Peyer's patch (tissue), 4 donors: ENCODE results near the gene SPINK4. TPM values are rescaled to one million over a fixed set of nuclear protein-coding genes. Genes with fewer than 3 reads are reported as not detected.

Source experiments
- DNase-seq, 3 donors: peaks; one replicate each; pipeline ENCODE4 v3.0.0-alpha.2; 2017 to 2019
- H3K27ac ChIP-seq, 4 donors: fragments of 200-600 bp; sonication (generic); one replicate each; pipeline ENCODE4 v1.5.1; 2016 to 2019
- H3K27me3 ChIP-seq, 2 donors: fragments of 200-600 bp; sonication (generic); one replicate each; pipeline ENCODE4 v1.5.1; 2019
- H3K36me3 ChIP-seq, 3 donors: fragments of 200-600 bp; sonication (generic); one replicate each; pipeline ENCODE4 v1.5.1; 2016 to 2019
- H3K4me1 ChIP-seq, 4 donors: fragments of 200-600 bp; sonication (generic); one replicate each; pipeline ENCODE4 v1.5.1; 2016 to 2019
- H3K4me3 ChIP-seq, 4 donors: fragments of 200-600 bp; sonication (generic); 1 replicate in 3 of 4; 2 replicates in 1 of 4; pipeline ENCODE4 v1.5.1; 2016 to 2019; ENCODE audit warnings: mild to moderate bottlenecking in 1 of 4
- H3K9me3 ChIP-seq, 4 donors: fragments of 200-600 bp; sonication (generic); one replicate each; pipeline ENCODE4 v1.5.1; 2016 to 2019; ENCODE audit warnings: mild to moderate bottlenecking in 1 of 4
- CTCF ChIP-seq, 6 experiments: fragments of 450-650 bp in 4 of 6; fragments of 200-600 bp in 2 of 6; sonication (generic) in 1 of 6; IDR thresholded peaks; one replicate each; pipeline ENCODE4 v1.5.1; 2017 to 2019; ENCODE audit warnings: antibody characterized with exemption in 6 of 6, mild to moderate bottlenecking in 3 of 6, moderate library complexity in 1 of 6
- POLR2A ChIP-seq, 2 donors: fragments of 450-650 bp; IDR thresholded peaks; one replicate each; pipeline ENCODE4 v1.5.1; 2017; ENCODE audit warnings: antibody characterized with exemption in 2 of 2, mild to moderate bottlenecking in 2 of 2, moderate library complexity in 2 of 2
- total RNA-seq, 4 donors: library from RNA; depleted of rRNA; stranded (reverse); fragments of >200 nt; gene quantifications; one replicate each; pipeline ENCODE4 v1.1.0, GENCODE V29; 2016

Gene SPINK4
- total RNA-seq, 4 donors from 2014 or later = 106 to 639 (median 276) TPM

GRCh38 chr9:33272061-33272460, 32.1 kb downstream of the SPINK4 start:
- Histone ChIP-seq H3K27me3 (no peaks in the 10 kb centered on the region), H3K9me3 (no peaks in the 10 kb centered on the region), H3K27ac (peak overlapping the region in 3 of 4 donors; percentile 9 to 75 (median 74)), H3K4me1 (peaks cover 0 to under 1% (median 0%) of the 10 kb centered on the region in 4 donors), H3K36me3 (peaks cover 0 to 89% (median 3%) of the 10 kb centered on the region in 3 donors), H3K4me3 (no peak overlapping the region)
- TF ChIP-seq POLR2A (IDR thresholded peaks at IDR 0.05) (no peak), CTCF (IDR thresholded peaks at IDR 0.05) (no peak)
- peak in 1 of 3 donors; percentile 80 for DNase-seq

- no peak for DNase-seq
- no peak overlapping the region for H3K4me3 ChIP-seq
- TF ChIP-seq POLR2A (IDR thresholded peaks at IDR 0.05) (no peak), CTCF (IDR thresholded peaks at IDR 0.05) (no peak)
- H3K4me1 ChIP-seq = no peaks in the 10 kb centered on the region
- H3K9me3 ChIP-seq = no peaks in the 10 kb centered on the region
- no peaks in the 10 kb centered on the region for H3K27me3 ChIP-seq
- H3K36me3 ChIP-seq = peaks cover 0 to 89% (median 6%) of the 10 kb centered on the region in 3 donors
- peak overlapping the region in 1 of 4 donors; percentile 74 for H3K27ac ChIP-seq
Measured at GRCh38 chr9:33273266-33273971, 33.5 kb downstream of the SPINK4 start.

GRCh38 chr9:33273972-33274328, 34.0 kb downstream of the SPINK4 start:
- Histone ChIP-seq H3K4me1 (no peaks in the 10 kb centered on the region), H3K9me3 (no peaks in the 10 kb centered on the region), H3K27ac (no peak overlapping the region), H3K27me3 (no peaks in the 10 kb centered on the region), H3K36me3 (peaks cover 0 to 89% (median 6%) of the 10 kb centered on the region in 3 donors), H3K4me3 (no peak overlapping the region)
- TF ChIP-seq CTCF (IDR thresholded peaks at IDR 0.05) = no peak
- no peak for TF ChIP-seq POLR2A (IDR thresholded peaks at IDR 0.05)
- DNase-seq = no peak

GRCh38 chr9:33277484-33277883, 37.5 kb downstream of the SPINK4 start:
- H3K4me3 ChIP-seq = no peak overlapping the region
- TF ChIP-seq POLR2A (IDR thresholded peaks at IDR 0.05) = no peak
- no peak for TF ChIP-seq CTCF (IDR thresholded peaks at IDR 0.05)
- H3K4me1 ChIP-seq = no peaks in the 10 kb centered on the region
- H3K9me3 ChIP-seq = no peaks in the 10 kb centered on the region
- no peak for DNase-seq
- H3K27me3 ChIP-seq = no peaks in the 10 kb centered on the region
- no peak overlapping the region for H3K27ac ChIP-seq
- H3K36me3 ChIP-seq = peaks cover 0 to 93% (median 6%) of the 10 kb centered on the region in 3 donors

GRCh38 chr9:33285502-33285901, 45.5 kb downstream of the SPINK4 start:
- peaks cover 0 to 15% (median 2%) of the 10 kb centered on the region in 4 donors for H3K4me1 ChIP-seq
- H3K4me3 ChIP-seq = no peak overlapping the region
- DNase-seq = no peak
- peaks cover 0 to 27% (median 0%) of the 10 kb centered on the region in 3 donors for H3K36me3 ChIP-seq
- TF ChIP-seq CTCF (IDR thresholded peaks at IDR 0.05) (no peak), POLR2A (IDR thresholded peaks at IDR 0.05) (no peak)
- H3K9me3 ChIP-seq = no peaks in the 10 kb centered on the region
- H3K27ac ChIP-seq = no peak overlapping the region
- H3K27me3 ChIP-seq = no peaks in the 10 kb centered on the region
